NCI-H460 (cell line): ENCODE measurements around the gene EHMT1. TPM values are rescaled to one million over a fixed set of nuclear protein-coding genes. Genes with fewer than 3 reads are reported as not detected.

Experiments
- DNase-seq: peaks from one replicate; pipeline ENCODE4 v3.0.0-alpha.2; 2016; ENCODE audit warnings: low read depth; ENCODE audit errors: extremely low read depth
- total RNA-seq: library from RNA; depleted of rRNA; stranded (reverse); fragments of >200 nt; shearing (Covaris generic); gene quantifications from 2 replicates; pipeline ENCODE4 v1.2.3, GENCODE V29; 2014

Gene EHMT1
- total RNA-seq, 1 experiment from 2014 or later, result 44.7 TPM

GRCh38 chr9:137642118-137642601 lies 23.4 kb downstream of the EHMT1 start:
- no peak for DNase-seq

- no peak for DNase-seq
Measured at GRCh38 chr9:137642892-137643291, 24.1 kb downstream of the EHMT1 start.

GRCh38 chr9:137643921-137644320 lies 25.1 kb downstream of the EHMT1 start:
- no peak for DNase-seq

- no peak for DNase-seq
Measured at GRCh38 chr9:137645211-137645610, 26.4 kb downstream of the EHMT1 start.

- DNase-seq, result no peak
Measured at GRCh38 chr9:137646341-137646740, 27.5 kb downstream of the EHMT1 start.

- DNase-seq, result no peak
Measured at GRCh38 chr9:137647096-137647714, 28.4 kb downstream of the EHMT1 start.

- no peak for DNase-seq
Measured at GRCh38 chr9:137648396-137648795, 29.6 kb downstream of the EHMT1 start.

GRCh38 chr9:137649553-137649952 lies 30.7 kb downstream of the EHMT1 start:
- no peak for DNase-seq

- no peak for DNase-seq
Measured at GRCh38 chr9:137650259-137650658, 31.5 kb downstream of the EHMT1 start.

- DNase-seq, result no peak
Measured at GRCh38 chr9:137650779-137651178, 32.0 kb downstream of the EHMT1 start.

- DNase-seq, result no peak
Measured at GRCh38 chr9:137656416-137656815, 37.6 kb downstream of the EHMT1 start.

- no peak for DNase-seq
Measured at GRCh38 chr9:137657606-137658005, 38.8 kb downstream of the EHMT1 start.

- DNase-seq, result no peak
Measured at GRCh38 chr9:137658781-137659180, 40.0 kb downstream of the EHMT1 start.

- no peak for DNase-seq
Measured at GRCh38 chr9:137660144-137660543, 41.3 kb downstream of the EHMT1 start.

- no peak for DNase-seq
Measured at GRCh38 chr9:137663584-137663983, 44.8 kb downstream of the EHMT1 start.

- no peak for DNase-seq
Measured at GRCh38 chr9:137664676-137665075, 45.9 kb downstream of the EHMT1 start.

- no peak for DNase-seq
Measured at GRCh38 chr9:137665226-137665625, 46.4 kb downstream of the EHMT1 start.

GRCh38 chr9:137665697-137666512 lies 47.1 kb downstream of the EHMT1 start:
- DNase-seq, result no peak

- DNase-seq, result no peak
Measured at GRCh38 chr9:137666513-137666822, 47.7 kb downstream of the EHMT1 start.

GRCh38 chr9:137666955-137667670 lies 48.3 kb downstream of the EHMT1 start:
- DNase-seq, result no peak

GRCh38 chr9:137668203-137668602 lies 49.4 kb downstream of the EHMT1 start:
- no peak for DNase-seq

- no peak for DNase-seq
Measured at GRCh38 chr9:137669261-137669672, 50.5 kb downstream of the EHMT1 start.
